Natural killer cell (primary cell): Measurements from ENCODE around the gene LMNTD1. TPM values are rescaled to one million over a fixed set of nuclear protein-coding genes. Genes with fewer than 3 reads are reported as not detected.

Experiments
- ATAC-seq, 3 donors: fragments of 150-1000 bp in 2 of 3; fragments of 200-7000 bp in 1 of 3; cut with Tn5 transposase; 1 replicate in 1 of 3; 2 replicates in 2 of 3; pipeline ENCODE4 v1.10.0; 2021; ENCODE audit warnings: mild to moderate bottlenecking in 2 of 3, moderate library complexity in 2 of 3
- DNase-seq, 2 donors: peaks; one replicate each; pipeline versions ENCODE4 v3.0.0 to v3.0.0-alpha.2; 2013 to 2021; ENCODE audit warnings: mixed read lengths in 1 of 2
- H3K27ac ChIP-seq: one replicate; pipeline ENCODE4 v1.5.1; 2013; ENCODE audit warnings: mild to moderate bottlenecking, low read length
- H3K27me3 ChIP-seq: one replicate; pipeline ENCODE4 v1.6.1; 2013; ENCODE audit warnings: low read length; ENCODE audit not compliant: control insufficient read depth, insufficient read depth
- H3K36me3 ChIP-seq: one replicate; pipeline ENCODE4 v1.6.1; 2013; ENCODE audit warnings: low read length; ENCODE audit not compliant: control insufficient read depth, insufficient read depth
- H3K4me1 ChIP-seq: one replicate; pipeline ENCODE4 v1.6.1; 2013; ENCODE audit warnings: low read length; ENCODE audit not compliant: control insufficient read depth, insufficient read depth
- H3K4me3 ChIP-seq: one replicate; pipeline ENCODE4 v1.5.1; 2013; ENCODE audit warnings: low read length
- H3K9me3 ChIP-seq: one replicate; pipeline ENCODE4 v1.6.1; 2013; ENCODE audit warnings: low read length; ENCODE audit not compliant: control insufficient read depth, insufficient read depth
- H3K27ac Mint-ChIP-seq, 2 donors: one replicate each; pipeline ENCODE4 v1.8.0; 2022; ENCODE audit warnings: mild to moderate bottlenecking in 2 of 2, mixed read lengths in 2 of 2, moderate library complexity in 1 of 2
- H3K27me3 Mint-ChIP-seq, 2 donors: one replicate each; pipeline ENCODE4 v1.8.0; 2022; ENCODE audit warnings: low read depth in 2 of 2, mixed read lengths in 2 of 2
- H3K36me3 Mint-ChIP-seq: one replicate; pipeline ENCODE4 v1.8.0; 2022; ENCODE audit warnings: mixed read lengths
- H3K4me1 Mint-ChIP-seq, 2 donors: one replicate each; pipeline ENCODE4 v1.8.0; 2022; ENCODE audit warnings: mixed read lengths in 2 of 2
- H3K4me3 Mint-ChIP-seq: one replicate; pipeline ENCODE4 v1.8.0; 2022; ENCODE audit warnings: mild to moderate bottlenecking, moderate library complexity, mixed read lengths
- H3K9me3 Mint-ChIP-seq, 2 donors: one replicate each; pipeline ENCODE4 v1.8.0; 2022; ENCODE audit warnings: mixed read lengths in 2 of 2
- WGBS: methylation state at CpG from one replicate; pipeline ENCODE4 v1.1.7; 2013; ENCODE audit warnings: missing lambda C conversion rate; ENCODE audit not compliant: insufficient coverage; 5-methylcytosine and 5-hydroxymethylcytosine counted together
- intact Hi-C: fragments of 100-400 bp; cut with micrococcal nuclease; formaldehyde crosslinking; loops from one replicate; pipeline ENCODE4 v1.14.2; 2022
- total RNA-seq, 4 donors: library from RNA; stranded (reverse); fragments of 120-200 nt in 1 of 4; gene quantifications; one replicate each; pipeline versions ENCODE4 v1.2.3 to v1.2.4, GENCODE V29; 2013 to 2022
- TF ChIP-seq, protein P1 (sequence below): fragments of 200-600 bp; IDR thresholded peaks from one replicate; pipeline ENCODE4 v1.8.0; 2022; ENCODE audit warnings: antibody characterized with exemption

LMNTD1 gene
- total RNA-seq, 3 donors from 2014 or later (not counting 1 experiment from before 2014, with no cell fraction given), result not detected

DNA sequence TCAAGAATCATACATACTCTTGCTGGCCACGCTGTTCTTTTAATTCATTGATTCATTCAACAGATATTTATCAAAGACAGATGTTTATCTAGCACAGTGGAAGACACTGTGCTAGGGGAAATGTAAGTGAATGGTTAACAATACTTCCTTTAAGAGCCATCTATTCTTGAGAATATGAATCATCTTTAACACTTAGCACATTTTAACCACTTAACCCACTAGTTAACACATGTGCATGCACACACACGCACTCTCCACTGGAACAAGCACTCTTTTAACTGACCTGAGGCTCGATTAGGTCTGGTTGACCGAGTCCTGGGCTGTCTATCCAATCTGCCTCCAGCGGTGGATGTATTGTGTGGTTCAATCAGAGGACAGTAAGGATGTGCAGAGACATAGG is 34.6 kb downstream of the LMNTD1 start:
- intact Hi-C loops, result loop anchor here (1.0 kb wide), 1 partner anchor 22 kb away; no protein-coding TSS in a partner anchor
- ATAC-seq, result peak; percentile 90 to 99 (median 94)
- no peak overlapping the region for H3K4me3 ChIP-seq
- no peaks in the 10 kb centered on the region for H3K36me3 Mint-ChIP-seq
- peaks cover 6% of the 10 kb centered on the region for H3K4me1 ChIP-seq
- no peak overlapping the region for H3K27ac ChIP-seq
- WGBS, result 35% methylated on average over 5 of the region's 5 CpGs
- peaks cover 0 to 7% of the 10 kb centered on the region in 2 donors for H3K27me3 Mint-ChIP-seq
- no peaks in the 10 kb centered on the region for H3K9me3 ChIP-seq
- peak; percentile 4 to 41 for DNase-seq
- TF ChIP-seq, protein P1, sequence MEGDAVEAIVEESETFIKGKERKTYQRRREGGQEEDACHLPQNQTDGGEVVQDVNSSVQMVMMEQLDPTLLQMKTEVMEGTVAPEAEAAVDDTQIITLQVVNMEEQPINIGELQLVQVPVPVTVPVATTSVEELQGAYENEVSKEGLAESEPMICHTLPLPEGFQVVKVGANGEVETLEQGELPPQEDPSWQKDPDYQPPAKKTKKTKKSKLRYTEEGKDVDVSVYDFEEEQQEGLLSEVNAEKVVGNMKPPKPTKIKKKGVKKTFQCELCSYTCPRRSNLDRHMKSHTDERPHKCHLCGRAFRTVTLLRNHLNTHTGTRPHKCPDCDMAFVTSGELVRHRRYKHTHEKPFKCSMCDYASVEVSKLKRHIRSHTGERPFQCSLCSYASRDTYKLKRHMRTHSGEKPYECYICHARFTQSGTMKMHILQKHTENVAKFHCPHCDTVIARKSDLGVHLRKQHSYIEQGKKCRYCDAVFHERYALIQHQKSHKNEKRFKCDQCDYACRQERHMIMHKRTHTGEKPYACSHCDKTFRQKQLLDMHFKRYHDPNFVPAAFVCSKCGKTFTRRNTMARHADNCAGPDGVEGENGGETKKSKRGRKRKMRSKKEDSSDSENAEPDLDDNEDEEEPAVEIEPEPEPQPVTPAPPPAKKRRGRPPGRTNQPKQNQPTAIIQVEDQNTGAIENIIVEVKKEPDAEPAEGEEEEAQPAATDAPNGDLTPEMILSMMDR, result no peak
- no peaks in the 10 kb centered on the region for H3K36me3 ChIP-seq
- H3K27ac Mint-ChIP-seq, result peak overlapping the region; percentile 52 to 75
- H3K27me3 ChIP-seq, result no peaks in the 10 kb centered on the region
- H3K9me3 Mint-ChIP-seq, result no peaks in the 10 kb centered on the region
- peaks cover 14 to 19% of the 10 kb centered on the region in 2 donors for H3K4me1 Mint-ChIP-seq
- H3K4me3 Mint-ChIP-seq, result peak overlapping the region; percentile 83

GRCh38 chr12:25504744-25505143 is 48.3 kb downstream of the LMNTD1 start:
- ATAC-seq, result no peak
- no CpG with 5 or more reads among the region's 1 CpG for WGBS
- H3K36me3 Mint-ChIP-seq, result no peaks in the 10 kb centered on the region

GRCh38 chr12:25503666-25504065 is 49.4 kb downstream of the LMNTD1 start:
- no peaks in the 10 kb centered on the region for H3K4me1 Mint-ChIP-seq
- Histone ChIP-seq H3K27me3 (no peaks in the 10 kb centered on the region), H3K36me3 (no peaks in the 10 kb centered on the region), H3K4me1 (no peaks in the 10 kb centered on the region), H3K27ac (no peak overlapping the region), H3K4me3 (no peak overlapping the region), H3K9me3 (peaks cover 4% of the 10 kb centered on the region)
- no peak overlapping the region for H3K27ac Mint-ChIP-seq
- TF ChIP-seq, protein P1, result no peak
- no peaks in the 10 kb centered on the region for H3K36me3 Mint-ChIP-seq
- intact Hi-C loops, result no loop called here
- no peak overlapping the region for H3K4me3 Mint-ChIP-seq
- DNase-seq (no peak), ATAC-seq (no peak)
- peaks cover 4 to 10% of the 10 kb centered on the region in 2 donors for H3K27me3 Mint-ChIP-seq
- H3K9me3 Mint-ChIP-seq, result no peaks in the 10 kb centered on the region

More at GRCh38 chr12:25504744-25505143, 48.3 kb downstream of the LMNTD1 start:
- H3K4me3 ChIP-seq, result no peak overlapping the region
- Mint-ChIP-seq H3K27me3 (peaks cover 4 to 10% of the 10 kb centered on the region in 2 donors), H3K27ac (no peak overlapping the region), H3K9me3 (no peaks in the 10 kb centered on the region), H3K4me3 (no peak overlapping the region), H3K4me1 (no peaks in the 10 kb centered on the region)
- intact Hi-C loops, result no loop called here
- no peaks in the 10 kb centered on the region for H3K4me1 ChIP-seq
- H3K36me3 ChIP-seq, result no peaks in the 10 kb centered on the region
- no peaks in the 10 kb centered on the region for H3K27me3 ChIP-seq
- no peak for DNase-seq
- H3K27ac ChIP-seq, result no peak overlapping the region
- no peaks in the 10 kb centered on the region for H3K9me3 ChIP-seq
- TF ChIP-seq, protein P1, result no peak

- no peak overlapping the region for H3K27ac Mint-ChIP-seq
- no peaks in the 10 kb centered on the region for H3K9me3 Mint-ChIP-seq
- Histone ChIP-seq H3K9me3 (peaks cover 4% of the 10 kb centered on the region), H3K4me1 (no peaks in the 10 kb centered on the region), H3K36me3 (no peaks in the 10 kb centered on the region), H3K27ac (no peak overlapping the region), H3K4me3 (no peak overlapping the region), H3K27me3 (no peaks in the 10 kb centered on the region)
- no peak for DNase-seq
- no peaks in the 10 kb centered on the region for H3K36me3 Mint-ChIP-seq
- no peaks in the 10 kb centered on the region for H3K4me1 Mint-ChIP-seq
- 100% methylated on average over 1 of the region's 1 CpG for WGBS
- intact Hi-C loops, result no loop called here
- ATAC-seq, result no peak
- peaks cover 4 to 10% of the 10 kb centered on the region in 2 donors for H3K27me3 Mint-ChIP-seq
- H3K4me3 Mint-ChIP-seq, result no peak overlapping the region
- TF ChIP-seq, protein P1, result no peak
These were observed 50.5 kb downstream of the LMNTD1 start for GRCh38 chr12:25502596-25502995.
